GM23338 (cell line): Measurements from ENCODE around the gene TCEANC. TPM values are rescaled to one million over a fixed set of nuclear protein-coding genes. Genes with fewer than 3 reads are reported as not detected.

Experiments used
- ATAC-seq: fragments of 200-7000 bp; cut with Tn5 transposase; 3 replicates; pipeline ENCODE4 v1.9.1; 2020
- DNase-seq: peaks from one replicate; pipeline ENCODE4 v3.0.0-alpha.2; 2015; ENCODE audit warnings: low spot score
- H2AFZ ChIP-seq: fragments of 200-600 bp; sonication (generic); 2 replicates; pipeline ENCODE4 v1.8.0; 2016; ENCODE audit warnings: antibody characterized with exemption, mild to moderate bottlenecking, moderate library complexity
- H3F3A ChIP-seq: fragments of 200-600 bp; sonication (generic); replicated peaks from 2 replicates; pipeline ENCODE4 v1.8.0; 2017; ENCODE audit warnings: antibody characterized with exemption, mixed run types, low read depth
- H3K27ac ChIP-seq: fragments of 200-600 bp; sonication (generic); 2 replicates; pipeline ENCODE4 v1.6.1; 2016; ENCODE audit warnings: low read depth
- H3K27me3 ChIP-seq: fragments of 200-600 bp; sonication (generic); 2 replicates; pipeline ENCODE4 v1.8.0; 2016; ENCODE audit warnings: mild to moderate bottlenecking, mixed run types, moderate library complexity; ENCODE audit not compliant: insufficient read depth
- H3K36me3 ChIP-seq: fragments of 200-600 bp; sonication (generic); 2 replicates; pipeline ENCODE4 v1.8.0; 2016; ENCODE audit warnings: mild to moderate bottlenecking; ENCODE audit not compliant: insufficient read depth
- H3K4me1 ChIP-seq: fragments of 200-600 bp; sonication (generic); 2 replicates; pipeline ENCODE4 v1.8.0; 2016; ENCODE audit warnings: mild to moderate bottlenecking, moderate library complexity; ENCODE audit not compliant: insufficient read depth
- H3K4me2 ChIP-seq: fragments of 200-600 bp; sonication (generic); 2 replicates; pipeline ENCODE4 v1.7.1; 2017; ENCODE audit warnings: mixed run types
- H3K4me3 ChIP-seq: fragments of 200-600 bp; sonication (generic); 2 replicates; pipeline ENCODE4 v1.6.1; 2016; ENCODE audit warnings: mixed run types
- H3K79me2 ChIP-seq: fragments of 200-600 bp; sonication (generic); replicated peaks from 2 replicates; pipeline ENCODE4 v1.8.0; 2017; ENCODE audit warnings: mild to moderate bottlenecking; ENCODE audit not compliant: insufficient read depth
- H3K9me2 ChIP-seq: fragments of 200-600 bp; sonication (generic); 2 replicates; pipeline ENCODE4 v1.8.0; 2017; ENCODE audit not compliant: insufficient read depth
- H4K20me1 ChIP-seq: fragments of 200-600 bp; sonication (generic); replicated peaks from 2 replicates; pipeline ENCODE4 v1.8.0; 2017; ENCODE audit warnings: mild to moderate bottlenecking; ENCODE audit not compliant: insufficient read depth
- H3K27ac Mint-ChIP-seq: 2 replicates; pipeline ENCODE4 v1.8.0; 2020; ENCODE audit warnings: inconsistent platforms, mild to moderate bottlenecking, moderate library complexity, mixed read lengths
- H3K27me3 Mint-ChIP-seq: 3 replicates; pipeline ENCODE4 v1.8.0; 2022; ENCODE audit warnings: low read depth, mild to moderate bottlenecking, moderate library complexity, mixed read lengths, inconsistent platforms; ENCODE audit not compliant: insufficient read depth, poor library complexity
- H3K36me3 Mint-ChIP-seq: 3 replicates; pipeline ENCODE4 v1.8.0; 2021; ENCODE audit warnings: low read depth, mild to moderate bottlenecking, inconsistent platforms, moderate library complexity, mixed read lengths
- H3K4me1 Mint-ChIP-seq: 3 replicates; pipeline ENCODE4 v1.8.0; 2020; ENCODE audit warnings: mild to moderate bottlenecking, inconsistent platforms, mixed read lengths
- H3K4me3 Mint-ChIP-seq: 3 replicates; pipeline ENCODE4 v1.8.0; 2021; ENCODE audit warnings: moderate library complexity, mild to moderate bottlenecking, inconsistent platforms, mixed read lengths
- H3K9me3 Mint-ChIP-seq: 3 replicates; pipeline ENCODE4 v1.8.0; 2020; ENCODE audit warnings: moderate library complexity, mild to moderate bottlenecking, inconsistent platforms, mixed read lengths
- CREB1 ChIP-seq: fragments of 250-450 bp; sonication (Bioruptor Pico); IDR thresholded peaks from 2 replicates; pipeline ENCODE4 v1.5.0; 2020; ENCODE audit warnings: low read depth, mild to moderate bottlenecking, moderate library complexity
- ETS1 ChIP-seq: IDR thresholded peaks from 2 replicates; pipeline ENCODE4 v1.6.1; 2016; ENCODE audit warnings: antibody characterized with exemption
- EZH2 ChIP-seq: fragments of 200-600 bp; sonication (generic); IDR thresholded peaks from one replicate; pipeline ENCODE4 v1.8.0; 2017; ENCODE audit warnings: antibody characterized with exemption, mild to moderate bottlenecking, low read depth; ENCODE audit not compliant: unreplicated experiment
- EZH2phosphoT487 ChIP-seq: fragments of 200-600 bp; sonication (generic); IDR thresholded peaks from one replicate; pipeline ENCODE4 v1.8.1; 2018; ENCODE audit warnings: antibody characterized with exemption; ENCODE audit not compliant: unreplicated experiment
- JUNB ChIP-seq: IDR thresholded peaks from one replicate; pipeline ENCODE4 v1.6.1; 2016; ENCODE audit warnings: antibody characterized with exemption; ENCODE audit not compliant: unreplicated experiment
- POLR2AphosphoS5 ChIP-seq: IDR thresholded peaks from 2 replicates; pipeline ENCODE4 v1.6.1; 2016; ENCODE audit warnings: antibody characterized with exemption, low read depth
- ZNF114 ChIP-seq: fragments of 250-450 bp; sonication (Bioruptor Pico); IDR thresholded peaks from 2 replicates; pipeline ENCODE4 v1.5.0; 2020; ENCODE audit warnings: mild to moderate bottlenecking, moderate library complexity
- ZNF331 ChIP-seq: fragments of 250-450 bp; sonication (Bioruptor Pico); IDR thresholded peaks from 2 replicates; pipeline ENCODE4 v1.5.0; 2020; ENCODE audit warnings: low read depth, mild to moderate bottlenecking, moderate library complexity
- ZNF462 ChIP-seq: fragments of 250-450 bp; sonication (Bioruptor Pico); IDR thresholded peaks from 2 replicates; pipeline ENCODE4 v1.5.0; 2020; ENCODE audit warnings: mild to moderate bottlenecking, moderate library complexity
- polyA plus RNA-seq: library from polyadenylated mRNA; unstranded; fragments of >200 nt; fragmentation: Nextera tagmentation; extraction: Ambion mirVana; gene quantifications from 2 replicates; pipeline ENCODE4 v1.2.1, GENCODE V29; 2016
- total RNA-seq: library from RNA; depleted of rRNA; stranded (reverse); fragments of >200 nt; shearing (Covaris generic); gene quantifications from 2 replicates; pipeline ENCODE4 v1.2.3, GENCODE V29; 2014

Gene TCEANC
- total and polyA plus RNA-seq, 2 experiments from 2014 or later, result 1.2 to 2.5 TPM

GRCh38 chrX:13666836-13667235, 13.9 kb downstream of the TCEANC start:
- Mint-ChIP-seq H3K36me3 (peaks cover 16% of the 10 kb centered on the region; the same call in 2 of the 3 replicates), H3K27me3 (no peaks in the 10 kb centered on the region), H3K4me1 (no peaks in the 10 kb centered on the region), H3K27ac (no peak overlapping the region), H3K4me3 (no peak overlapping the region), H3K9me3 (no peaks in the 10 kb centered on the region)
- Histone ChIP-seq H2AFZ (no peak overlapping the region), H3K27me3 (no peaks in the 10 kb centered on the region), H3K4me3 (no peak overlapping the region), H3K4me2 (no peak overlapping the region), H3K9me2 (no peaks in the 10 kb centered on the region), H3F3A (no peaks in the 10 kb centered on the region), H3K27ac (no peak overlapping the region), H3K79me2 (no peaks in the 10 kb centered on the region), H3K4me1 (no peaks in the 10 kb centered on the region), H4K20me1 (no peaks in the 10 kb centered on the region), H3K36me3 (no peaks in the 10 kb centered on the region)
- no peak for DNase-seq
- ATAC-seq, result no peak
- no peak for TF ChIP-seq POLR2AphosphoS5
- no peak for TF ChIP-seq ZNF462
- no peak for TF ChIP-seq EZH2
- no peak for TF ChIP-seq ZNF114 (CRISPR knock-in tag)
- no peak for TF ChIP-seq JUNB
- no peak for TF ChIP-seq CREB1 (CRISPR knock-in tag)
- no peak for TF ChIP-seq EZH2phosphoT487
- no peak for TF ChIP-seq ZNF331 (CRISPR knock-in tag)
- TF ChIP-seq ETS1, result no peak
